Subcutaneous adipose tissue (tissue), 4 donors: ENCODE results near the gene FMOD. TPM values are rescaled to one million over a fixed set of nuclear protein-coding genes. Genes with fewer than 3 reads are reported as not detected.

Experiments
- CTCF ChIP-seq: fragments of 450-650 bp; IDR thresholded peaks from one replicate; pipeline ENCODE4 v1.5.1; 2016; ENCODE audit warnings: low read depth, mild to moderate bottlenecking, control low read depth, antibody characterized with exemption, moderate library complexity
- total RNA-seq, 4 donors: library from RNA; depleted of rRNA; stranded (reverse); fragments of >200 nt; gene quantifications; one replicate each; pipeline ENCODE4 v1.1.0, GENCODE V29; 2016

Gene FMOD
- total RNA-seq, 4 donors from 2014 or later: 39.6 to 164 (median 67.1) TPM

GRCh38 chr1:203368624-203369451, 17.9 kb upstream of the FMOD start:
- TF ChIP-seq CTCF: no peak

GRCh38 chr1:203367057-203367456, 16.1 kb upstream of the FMOD start:
- TF ChIP-seq CTCF: no peak

- no peak for TF ChIP-seq CTCF
Observed at GRCh38 chr1:203366476-203366875, 15.6 kb upstream of the FMOD start.

GRCh38 chr1:203364806-203365205, 13.9 kb upstream of the FMOD start:
- no peak for TF ChIP-seq CTCF

GRCh38 chr1:203364094-203364801, 13.3 kb upstream of the FMOD start:
- no peak for TF ChIP-seq CTCF

GRCh38 chr1:203362720-203363025, 11.8 kb upstream of the FMOD start:
- no peak for TF ChIP-seq CTCF

- no peak for TF ChIP-seq CTCF
Observed at GRCh38 chr1:203361945-203362719, 11.2 kb upstream of the FMOD start.
